Measurements from ENCODE around the gene MCAT. TPM values are rescaled to one million over a fixed set of nuclear protein-coding genes. Genes with fewer than 3 reads are reported as not detected.

MCAT gene
- total and polyA plus RNA-seq, 12 donors = 16.9 to 92.9 (median 27.7) TPM

- Histone ChIP-seq H3K9me3 (replicated peaks in 1 of 3) (no peaks in the 10 kb centered on the region), H3K27me3 (no peaks in the 10 kb centered on the region), H3K4me3 (no peak overlapping the region), H3K4me1 (replicated peaks in 1 of 2) (no peaks in the 10 kb centered on the region), H3K27ac (no peak overlapping the region), H3K36me3 (replicated peaks in 1 of 2) (peaks cover 0 to 69% of the 10 kb centered on the region in 2 donors)
- DNase-seq = no peak
- TF ChIP-seq CTCF (IDR thresholded peaks at IDR 0.05) (no peak), POLR2A (IDR thresholded peaks at IDR 0.05) (no peak)
- 85 to 100% (median 96%) methylated on average over 1 to 9 of the region's 9 CpGs for WGBS, 4 donors
- intact Hi-C loops (cut with DNase I) = no loop called here
Measured at GRCh38 chr22:43174941-43175531, 31.8 kb upstream of the MCAT start.

- Histone ChIP-seq H3K27ac (no peak overlapping the region), H3K4me1 (replicated peaks in 1 of 2) (no peaks in the 10 kb centered on the region), H3K27me3 (no peaks in the 10 kb centered on the region), H3K36me3 (replicated peaks in 1 of 2) (peaks cover 0 to 63% of the 10 kb centered on the region in 2 donors), H3K9me3 (replicated peaks in 1 of 3) (no peaks in the 10 kb centered on the region), H3K4me3 (no peak overlapping the region)
- WGBS, 4 donors = 92 to 94% (median 93%) methylated on average over 15 to 39 of the region's 39 CpGs
- TF ChIP-seq POLR2A (IDR thresholded peaks at IDR 0.05) (no peak), CTCF (IDR thresholded peaks at IDR 0.05) (no peak)
- DNase-seq = no peak
- intact Hi-C loops (cut with DNase I) = no loop called here
Measured at GRCh38 chr22:43173976-43174720, 30.9 kb upstream of the MCAT start.

DNA sequence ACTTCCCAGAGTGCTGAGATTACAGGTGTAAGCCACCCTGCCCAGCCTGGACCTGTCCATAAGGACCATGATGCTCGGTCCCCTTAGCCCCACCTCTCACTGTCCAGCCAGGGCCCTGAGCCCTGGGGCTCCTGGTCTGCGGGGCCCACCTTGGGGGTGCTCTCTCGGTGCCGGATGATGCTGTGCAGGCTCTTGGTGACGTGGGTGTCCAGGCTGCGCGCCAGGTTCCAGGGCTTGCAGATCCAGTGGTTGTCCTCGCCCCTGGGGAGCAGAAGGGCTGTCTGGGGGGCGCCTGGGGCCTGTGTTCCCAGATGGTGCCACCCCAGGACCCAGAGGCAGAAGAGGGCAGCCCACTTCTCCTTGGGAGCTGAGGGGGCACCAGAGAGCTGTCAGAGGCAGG is 30.4 kb upstream of the MCAT start:
- Histone ChIP-seq H3K4me1 (replicated peaks in 1 of 2) (no peaks in the 10 kb centered on the region), H3K9me3 (replicated peaks in 1 of 3) (no peaks in the 10 kb centered on the region), H3K27me3 (no peaks in the 10 kb centered on the region), H3K27ac (no peak overlapping the region), H3K36me3 (replicated peaks in 1 of 2) (peaks cover 0 to 61% of the 10 kb centered on the region in 2 donors), H3K4me3 (no peak overlapping the region)
- no peak for DNase-seq
- TF ChIP-seq POLR2A (IDR thresholded peaks at IDR 0.05) (no peak), CTCF (IDR thresholded peaks at IDR 0.05) (no peak)
- intact Hi-C loops (cut with DNase I) = no loop called here
- 96 to 100% (median 96%) methylated on average over 1 to 9 of the region's 9 CpGs; no CpG with 5 or more reads in 1 of the 4 donors for WGBS, 4 donors

GRCh38 chr22:43172191-43172590 is 29.0 kb upstream of the MCAT start:
- TF ChIP-seq CTCF (IDR thresholded peaks at IDR 0.05) (no peak), POLR2A (IDR thresholded peaks at IDR 0.05) (no peak)
- Histone ChIP-seq H3K36me3 (replicated peaks in 1 of 2) (peaks cover 0 to 73% of the 10 kb centered on the region in 2 donors), H3K27me3 (no peaks in the 10 kb centered on the region), H3K4me3 (no peak overlapping the region), H3K27ac (no peak overlapping the region), H3K9me3 (replicated peaks in 1 of 3) (no peaks in the 10 kb centered on the region), H3K4me1 (replicated peaks in 1 of 2) (no peaks in the 10 kb centered on the region)
- DNase-seq = peak in 1 of 7 donors; percentile 6
- 84 to 95% (median 92%) methylated on average over 17 to 19 of the region's 19 CpGs for WGBS, 4 donors
- intact Hi-C loops (cut with DNase I) = no loop called here

Data from adrenal gland (tissue), 12 donors.